Subcutaneous preadipocyte (primary cell): ENCODE results near the gene ZNF646. TPM values are rescaled to one million over a fixed set of nuclear protein-coding genes. Genes with fewer than 3 reads are reported as not detected.

Experiments used
- total RNA-seq: library from RNA; depleted of rRNA; stranded (reverse); fragments of >200 nt; gene quantifications from 2 replicates; pipeline ENCODE4 v1.2.3, GENCODE V29; 2012

ZNF646 gene
- total RNA-seq = 14.0 and 18.6 TPM in 2 replicates

GRCh38 chr16:31073970-31074813 is at the start of gene ZNF646, which contains the start of gene ZNF668:
Gene ZNF646 (plus strand): TSS chr16:31074422. CDS start chr16:31076325, 1,903 bp downstream.
Gene ZNF668 (minus strand): TSS chr16:31074240. CDS start chr16:31064459, 9,781 bp downstream.

GRCh38 chr16:31032736-31033708 is 41.2 kb upstream of the ZNF646 start, which contains the start of gene STX4:
Gene STX4 (plus strand): TSS chr16:31033558. CDS start chr16:31033806, 248 bp downstream.

GRCh38 chr16:31088459-31089183 is 14.4 kb downstream of the ZNF646 start, which contains the start of gene PRSS53:
Gene PRSS53 (minus strand): TSS chr16:31088943. CDS start chr16:31088809, 134 bp downstream.

GRCh38 chr16:31094424-31095120 is 20.4 kb downstream of the ZNF646 start, which contains the start of gene VKORC1:
Gene VKORC1 (minus strand): TSS chr16:31094797. CDS start chr16:31094729, 68 bp downstream.

GRCh38 chr16:31108035-31108793 is 34.0 kb downstream of the ZNF646 start, which contains the start of gene BCKDK:
Gene BCKDK (plus strand): TSS chr16:31108386. CDS start chr16:31109224, 838 bp downstream.

GRCh38 chr16:31117384-31118222 is 43.4 kb downstream of the ZNF646 start, which contains the start of gene KAT8:
Gene KAT8 (plus strand): TSS chr16:31117664. CDS start chr16:31117682, 18 bp downstream.

Other genes starting within 250 kb of the ZNF646 start
- gene BCL7C, start 180.3 kb upstream of the ZNF646 start, total RNA-seq = 34.0 and 37.5 TPM in 2 replicates
- gene CTF1, start 177.8 kb upstream of the ZNF646 start, total RNA-seq = 0.59 and 1.1 TPM in 2 replicates
- 14.3 and 26.0 TPM in 2 replicates for gene FBXL19, start 150.8 kb upstream of the ZNF646 start, total RNA-seq
- 38.3 and 41.5 TPM in 2 replicates for gene ORAI3, start 125.4 kb upstream of the ZNF646 start, total RNA-seq
- 2.2 and 3.9 TPM in 2 replicates for gene SETD1A, start 116.7 kb upstream of the ZNF646 start, total RNA-seq
- 100 and 164 TPM in 2 replicates for gene HSD3B7, start 89.2 kb upstream of the ZNF646 start, total RNA-seq
- 0.98 and 1.1 TPM in 2 replicates for gene STX1B, start 63.8 kb upstream of the ZNF646 start, total RNA-seq
- gene STX4, start 40.9 kb upstream of the ZNF646 start, total RNA-seq = 21.7 and 23.3 TPM in 2 replicates
- 11.4 and 15.2 TPM in 2 replicates for gene ZNF668, start 182 bp upstream of the ZNF646 start, total RNA-seq
- gene PRSS53, start 14.5 kb downstream of the ZNF646 start, total RNA-seq = 1.5 and 3.3 TPM in 2 replicates
- 64.7 and 133 TPM in 2 replicates for gene VKORC1, start 20.4 kb downstream of the ZNF646 start, total RNA-seq
- gene BCKDK, start 34.0 kb downstream of the ZNF646 start, total RNA-seq = 40.3 and 44.1 TPM in 2 replicates
- gene KAT8, start 43.2 kb downstream of the ZNF646 start, total RNA-seq = 29.5 and 30.5 TPM in 2 replicates
- gene PRSS8, start 61.3 kb downstream of the ZNF646 start, total RNA-seq = not detected in 2 replicates
- 0.20 and 0.37 TPM in 2 replicates for gene PRSS36, start 75.6 kb downstream of the ZNF646 start, total RNA-seq
- 37.5 and 54.9 TPM in 2 replicates for gene FUS, start 105.7 kb downstream of the ZNF646 start, total RNA-seq
- gene PYCARD, start 128.3 kb downstream of the ZNF646 start, total RNA-seq = 49.1 and 77.5 TPM in 2 replicates
- gene TRIM72, start 139.7 kb downstream of the ZNF646 start, total RNA-seq = under 0.01 TPM in 1 of 2 replicates, not detected in the other
- not detected in 2 replicates for gene PYDC1, start 142.7 kb downstream of the ZNF646 start, total RNA-seq
- gene ITGAM, start 185.6 kb downstream of the ZNF646 start, total RNA-seq = not detected in 2 replicates